ENCODE data around the gene FAM241B.

Gene FAM241B

DNA sequence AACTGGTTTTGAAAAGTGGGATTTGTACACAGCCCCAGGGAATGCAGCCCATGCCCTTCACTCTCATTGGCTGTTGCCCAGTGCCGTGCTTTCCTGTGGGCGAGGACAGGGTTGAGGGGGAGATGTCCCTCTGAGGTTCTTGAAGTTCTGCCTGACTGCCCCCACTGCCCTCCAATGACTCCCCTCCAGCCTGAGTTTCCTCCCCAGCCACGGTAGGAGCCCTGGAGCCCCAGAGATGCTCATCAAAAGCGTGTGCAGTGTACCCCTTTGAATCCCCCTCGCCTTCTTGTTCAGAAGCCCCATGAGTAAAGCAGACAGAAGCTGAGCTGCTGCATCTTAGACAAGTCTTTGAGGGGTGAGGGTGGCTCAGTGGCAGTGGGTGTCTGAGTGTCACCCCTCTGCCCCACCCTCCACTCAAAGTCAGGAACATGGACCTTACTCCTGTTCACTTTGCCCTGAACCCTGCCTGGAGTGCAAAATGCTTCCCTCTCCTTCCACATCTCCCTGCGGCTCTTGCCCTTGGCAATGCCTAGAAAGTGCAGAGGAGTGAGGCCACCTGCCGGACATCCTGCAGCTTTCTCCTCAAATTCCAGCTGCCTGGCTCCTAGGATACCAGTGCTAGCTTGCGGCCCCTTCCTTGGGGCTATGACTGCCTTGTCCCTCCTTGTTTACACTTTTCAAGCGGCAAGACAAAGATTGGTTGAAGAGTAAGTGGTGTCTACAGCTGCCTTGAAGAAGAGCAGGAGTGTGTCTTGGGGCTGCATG, 19.9 kb downstream of the FAM241B start:
- no peak for DNase-seq (ENCODE audit: low spot score)

DNA sequence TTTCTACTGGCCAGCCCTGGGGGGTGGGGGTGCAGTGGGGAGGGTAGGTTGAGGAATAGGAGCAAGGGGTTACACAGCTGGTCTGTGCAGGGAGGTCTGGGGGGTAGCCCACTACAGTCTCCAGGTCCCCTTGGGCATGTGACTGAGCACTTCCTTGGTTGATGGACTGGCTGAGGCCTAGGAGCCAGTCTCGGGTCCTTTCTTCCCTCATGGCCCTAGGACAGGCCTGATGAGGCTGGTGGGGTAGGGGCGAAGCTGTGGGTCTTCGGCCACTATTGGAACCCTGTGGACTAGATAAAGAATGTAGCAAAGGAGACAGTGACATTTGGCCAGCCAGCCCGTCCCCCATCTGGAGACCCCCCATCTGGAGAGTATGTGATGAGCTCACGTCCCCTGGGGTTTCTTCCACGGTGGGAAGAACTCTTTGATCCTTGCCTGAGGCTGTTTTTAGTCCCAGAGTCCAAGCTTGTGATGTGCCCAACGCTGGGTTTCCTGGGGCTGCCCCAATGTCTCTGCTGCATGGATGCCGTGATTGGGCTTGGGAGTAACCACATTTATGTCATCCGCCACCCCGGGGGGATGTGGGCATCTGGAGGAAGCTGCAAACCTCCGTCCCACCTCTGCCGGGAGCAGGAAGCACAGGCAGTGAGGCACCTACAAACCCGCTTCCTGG, 20.7 kb downstream of the FAM241B start:
- DNase-seq (ENCODE audit: low spot score): no peak

DNA sequence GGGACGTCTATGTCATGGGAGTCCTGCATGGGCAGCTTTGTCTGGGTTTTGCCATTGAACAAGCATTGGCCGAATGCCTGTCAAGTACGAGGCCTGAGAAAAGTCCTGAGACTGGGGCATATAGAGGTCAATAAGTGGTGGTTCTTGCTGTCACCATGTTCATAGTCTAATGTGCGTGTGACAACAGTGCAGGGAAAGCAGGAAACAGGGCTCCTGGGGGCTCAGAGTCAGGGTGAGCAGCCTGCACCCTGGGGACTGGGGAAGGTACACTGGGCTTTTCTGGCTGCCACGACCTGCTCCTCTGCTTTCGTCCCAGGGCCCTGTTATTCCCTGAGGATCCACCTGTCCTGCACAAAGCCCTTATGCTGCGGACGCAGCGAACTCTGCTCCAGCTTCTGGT, 21.3 kb downstream of the FAM241B start:
- no peak for DNase-seq (ENCODE audit: low spot score)

DNA sequence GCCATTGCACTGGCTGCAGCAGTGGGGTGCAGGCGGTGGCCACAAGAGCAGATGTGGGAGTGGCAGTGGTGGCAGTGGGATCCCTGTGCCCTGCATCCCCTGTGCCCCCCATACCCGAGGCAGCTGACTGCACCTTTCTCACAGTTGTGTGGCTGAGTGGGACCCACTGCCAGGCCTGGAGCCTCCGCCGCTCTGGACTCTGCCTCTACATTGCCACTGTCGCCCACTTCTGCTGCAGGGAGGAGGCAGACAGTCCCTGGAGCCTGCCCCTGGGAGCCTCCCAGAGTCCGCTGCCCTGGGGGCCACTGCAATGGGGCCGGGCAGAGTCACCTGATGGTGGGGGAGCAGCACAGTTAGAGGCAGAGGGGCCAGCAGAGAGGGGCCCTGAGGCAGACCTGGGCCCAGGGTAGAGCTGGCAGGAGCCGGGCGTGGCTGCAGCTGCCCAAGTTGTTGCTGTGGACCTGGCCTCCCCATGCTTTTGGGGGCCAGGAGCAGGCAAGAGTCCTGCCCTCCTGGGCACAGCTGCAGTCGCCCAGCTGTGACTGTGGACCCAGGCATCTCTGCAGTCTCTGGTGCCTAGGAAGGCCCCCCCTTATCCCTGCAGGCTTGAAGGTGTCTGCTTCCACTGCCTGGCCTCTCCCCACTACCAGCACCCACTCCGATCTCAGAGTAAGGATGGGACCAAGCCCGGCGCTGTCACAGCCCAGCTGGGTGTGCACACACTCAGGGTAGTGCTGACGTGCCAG, 22.2 kb downstream of the FAM241B start:
- no peak for DNase-seq (ENCODE audit: low spot score)

- no peak for DNase-seq (ENCODE audit: low spot score)
These were observed 22.8 kb downstream of the FAM241B start for GRCh38 chr10:69652857-69653199.

DNA sequence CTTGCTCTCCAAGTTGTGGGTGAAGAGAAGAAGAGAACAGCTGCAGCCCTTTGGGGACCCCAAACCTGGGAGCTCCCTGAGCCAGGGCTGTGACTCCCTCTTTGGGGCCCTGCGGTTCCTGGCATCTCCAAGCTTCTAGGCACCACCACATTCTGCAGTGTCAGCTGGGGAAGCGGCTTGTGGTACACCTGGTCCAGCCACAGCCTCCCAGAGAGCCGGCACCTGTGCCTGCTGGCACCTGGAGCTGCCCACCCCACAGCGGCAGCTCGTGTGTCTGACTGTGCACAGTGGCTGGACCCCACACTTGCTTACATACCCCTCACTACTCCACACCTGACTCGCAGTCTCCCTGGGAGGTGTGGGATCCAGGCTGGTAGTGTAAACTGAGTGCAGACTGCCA, 23.5 kb downstream of the FAM241B start:
- DNase-seq (ENCODE audit: low spot score): no peak

GRCh38 chr10:69655124-69655867, 25.2 kb downstream of the FAM241B start:
- no peak for DNase-seq (ENCODE audit: low spot score)

DNA sequence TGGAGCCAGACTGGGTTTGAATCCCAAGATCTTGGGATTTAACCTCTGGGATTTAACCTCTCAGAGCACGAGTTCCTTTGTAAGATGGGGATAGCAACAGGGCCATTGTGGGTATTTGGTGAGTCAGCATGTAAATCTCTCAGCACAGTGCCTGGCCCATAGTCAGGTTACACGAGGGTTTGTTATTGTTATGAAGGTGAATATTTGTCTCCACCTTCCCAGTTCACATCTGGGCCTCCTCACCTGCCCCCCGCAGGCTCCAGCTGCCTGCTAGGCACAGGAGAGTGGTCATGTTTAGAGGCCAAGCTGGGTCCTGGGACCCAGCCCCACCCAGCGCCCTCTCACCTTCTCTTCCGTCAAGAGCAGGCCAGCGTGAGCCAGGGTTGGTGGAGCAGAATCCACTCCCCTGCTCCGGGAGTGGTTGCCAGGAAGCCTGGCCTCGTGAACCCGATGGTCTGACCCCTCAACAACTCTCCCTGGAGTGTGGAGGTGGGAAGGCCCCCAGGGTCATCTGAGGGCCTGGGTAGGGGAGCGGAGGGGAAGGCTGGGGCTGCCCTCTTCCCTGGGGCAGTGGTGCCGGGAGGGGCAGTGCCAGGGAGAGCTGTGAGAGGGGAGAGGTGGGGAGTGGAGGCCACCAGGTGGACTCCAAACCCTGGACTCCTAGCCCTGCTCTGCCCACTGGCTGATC, 26.0 kb downstream of the FAM241B start:
- DNase-seq (ENCODE audit: low spot score): no peak

- no peak for DNase-seq (ENCODE audit: low spot score)
These were observed 26.8 kb downstream of the FAM241B start for GRCh38 chr10:69656742-69657269.

- DNase-seq (ENCODE audit: low spot score): no peak
These were observed 27.4 kb downstream of the FAM241B start for GRCh38 chr10:69657430-69657829.

GRCh38 chr10:69657866-69658265, 27.8 kb downstream of the FAM241B start:
- DNase-seq (ENCODE audit: low spot score): no peak

DNA sequence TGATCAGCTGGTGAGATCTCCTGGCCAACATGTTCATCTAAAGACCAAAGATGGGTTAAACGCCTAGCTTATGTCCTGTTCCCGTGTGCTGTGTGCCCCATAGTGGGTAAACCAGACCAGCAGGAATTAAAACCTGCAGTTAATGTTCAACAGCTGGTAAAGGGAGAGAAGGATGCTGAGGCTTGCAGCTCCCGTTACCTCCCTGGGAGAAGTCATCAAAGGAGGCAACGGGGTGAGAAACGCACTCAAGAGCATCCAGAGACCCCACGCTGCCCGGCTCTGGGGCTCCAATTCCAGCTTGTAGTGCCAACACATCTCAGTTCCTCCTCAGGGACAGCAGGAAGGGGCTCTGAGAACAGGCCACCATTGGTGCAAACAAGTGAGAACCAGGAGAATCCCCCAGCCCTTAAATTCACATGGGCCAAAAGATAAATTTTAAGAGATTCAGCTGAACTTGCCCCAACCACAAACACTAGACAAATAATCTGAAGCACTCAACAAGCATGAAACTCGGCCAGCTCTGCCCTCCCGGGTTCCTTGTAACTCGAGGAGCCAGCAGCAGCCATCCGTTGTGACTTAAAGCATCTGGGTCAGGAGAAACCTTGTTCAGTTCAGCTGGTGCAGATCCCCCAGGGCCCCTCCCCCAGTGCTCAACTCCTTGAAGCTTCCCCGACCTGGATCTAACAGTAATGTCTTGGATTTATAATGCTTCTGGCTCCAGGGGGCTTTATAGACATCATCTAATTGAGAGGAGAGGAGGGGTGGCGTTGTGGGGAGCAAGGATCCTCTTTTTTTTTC, 29.4 kb downstream of the FAM241B start:
- no peak for DNase-seq (ENCODE audit: low spot score)

DNA sequence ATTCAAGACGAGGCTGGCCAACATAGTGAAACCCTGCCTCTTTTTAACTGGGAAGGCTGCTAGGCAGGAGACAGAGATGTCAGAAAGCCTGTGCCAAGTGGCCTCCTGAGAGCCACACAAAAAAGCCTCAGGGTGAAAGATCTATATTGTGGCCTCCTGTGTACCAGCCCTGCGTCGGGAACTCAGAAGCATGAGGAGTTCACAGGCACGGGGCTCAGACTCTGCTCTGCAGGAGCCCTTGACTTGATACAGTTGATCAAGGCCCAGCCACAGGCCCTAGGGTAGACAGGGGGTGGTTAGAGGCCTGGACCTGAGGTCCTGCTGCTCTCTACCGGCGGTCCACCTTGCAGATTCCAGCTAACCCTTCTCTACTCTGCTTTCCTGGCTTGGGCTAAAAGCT, 30.2 kb downstream of the FAM241B start:
- DNase-seq (ENCODE audit: low spot score): no peak

GRCh38 chr10:69661414-69662172, 31.5 kb downstream of the FAM241B start:
- DNase-seq (ENCODE audit: low spot score): no peak

GRCh38 chr10:69662173-69662877, 32.3 kb downstream of the FAM241B start:
- DNase-seq (ENCODE audit: low spot score): no peak

DNA sequence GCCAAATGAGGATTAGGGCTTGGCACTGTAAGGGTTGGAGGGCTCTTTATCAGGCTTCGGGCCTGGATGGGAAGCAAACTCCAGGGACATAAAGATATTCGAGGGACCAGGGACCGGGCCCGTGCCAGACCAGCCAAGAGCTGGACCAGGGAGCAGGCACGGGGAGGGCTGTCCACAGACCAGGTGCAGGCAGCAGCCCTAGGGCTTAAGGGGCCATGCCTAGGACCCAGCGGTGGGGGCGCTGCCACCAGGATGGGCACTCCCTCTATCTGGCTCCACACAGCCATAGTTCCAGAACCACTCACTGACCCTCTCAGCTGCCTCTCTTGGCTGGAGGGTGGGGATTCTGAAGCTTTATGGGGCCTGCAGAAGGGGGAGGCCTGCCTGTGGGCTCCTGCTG, 32.9 kb downstream of the FAM241B start:
- DNase-seq (ENCODE audit: low spot score): no peak

DNA sequence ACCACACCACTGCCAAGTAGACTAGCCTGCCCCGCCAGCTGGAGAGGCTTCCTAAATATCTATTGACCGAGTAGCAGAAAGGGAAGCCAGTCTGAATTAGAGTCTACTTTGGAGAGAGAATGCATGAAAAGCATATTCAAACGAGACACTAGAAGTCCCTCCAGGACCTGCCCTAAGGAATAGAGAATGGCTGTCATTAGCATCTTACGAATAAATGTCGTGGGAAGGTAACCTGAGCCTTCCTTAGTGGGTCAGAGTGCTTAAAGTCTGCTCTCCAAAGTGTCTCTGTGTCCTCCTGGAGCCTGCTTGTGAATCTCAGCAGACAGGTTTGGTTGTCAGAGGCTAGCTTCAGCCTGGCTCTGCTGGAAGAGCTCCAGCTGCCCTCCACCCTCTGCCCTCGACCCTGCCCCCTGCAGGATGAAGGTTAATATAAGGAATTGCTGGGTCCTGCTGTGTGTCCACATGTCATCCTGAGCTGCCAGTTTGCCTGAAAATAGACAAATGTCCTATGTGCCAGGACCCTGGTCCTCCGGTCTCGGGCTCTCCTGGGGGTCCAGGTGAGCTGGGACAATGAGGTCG, 33.4 kb downstream of the FAM241B start:
- peak; percentile 31 for DNase-seq (ENCODE audit: low spot score)

DNA sequence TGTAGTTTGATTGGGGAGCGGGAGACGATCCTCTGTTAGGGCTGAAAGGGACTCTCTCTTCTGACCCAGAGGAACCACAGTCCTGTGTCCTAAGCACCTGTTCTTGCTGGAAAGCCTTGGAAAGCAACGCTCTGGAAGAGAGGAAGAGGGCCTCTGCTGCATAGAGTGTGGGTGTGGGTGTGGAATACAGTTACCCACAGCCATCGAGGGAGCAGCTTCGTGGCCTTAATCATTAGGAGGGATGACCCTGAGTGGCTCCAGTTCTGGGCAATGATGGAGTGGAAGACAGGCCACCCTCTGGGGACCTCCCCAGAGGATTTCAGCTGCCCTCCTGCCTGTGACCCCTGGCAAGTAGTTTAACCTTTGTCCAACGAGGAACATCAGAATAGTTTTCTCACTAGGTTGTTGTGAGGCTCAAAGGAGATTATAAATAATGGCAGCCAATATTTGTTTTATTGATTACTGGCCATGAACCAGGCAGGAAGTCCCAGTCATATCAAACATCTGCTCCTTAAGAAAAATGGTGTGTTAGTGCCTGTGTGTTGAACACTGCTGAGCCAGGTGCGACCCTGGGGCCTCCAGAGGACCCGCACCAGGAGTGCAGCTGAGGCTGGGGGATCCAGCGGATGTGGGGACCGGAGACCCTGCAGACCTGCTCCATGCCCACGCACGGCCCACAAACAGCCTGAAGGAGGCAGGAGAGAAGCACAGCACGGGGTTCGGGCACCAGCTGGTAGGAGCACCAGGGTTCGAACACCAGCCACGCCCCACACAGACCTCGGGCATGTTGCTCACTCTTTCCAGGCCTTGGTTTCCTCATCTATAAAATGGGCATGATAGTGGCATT, 35.6 kb downstream of the FAM241B start:
- no peak for DNase-seq (ENCODE audit: low spot score)

Data from HuH-7.5 (cell line).